HepG2 (cell line): ENCODE data around the gene AGAP1. TPM values are rescaled to one million over a fixed set of nuclear protein-coding genes. Genes with fewer than 3 reads are reported as not detected.

Source experiments
- ATAC-seq: fragments of 200-7000 bp; cut with Tn5 transposase; 3 replicates; pipeline ENCODE4 v1.9.1; 2020; ENCODE audit warnings: mild to moderate bottlenecking, moderate library complexity
- BruUV-seq: library from RNA; stranded (reverse); fragments of 400-500 nt; replicated peaks from 2 replicates; lab custom pipeline; 2021; lab: Mats Ljungman, UMichigan
- CTCF ChIA-PET: fragments of 300-600 bp; formaldehyde crosslinking; extraction: SDS; loops from one replicate; lab custom pipeline; 2021; ENCODE audit warnings: low total read pairs, inconsistent platforms, low intra/inter-chr PET ratio; lab: Yijun Ruan, JAX
- POLR2A ChIA-PET: fragments of 350-600 bp; sonication (Branson Sonifier 250); formaldehyde crosslinking; loops from one replicate; lab custom pipeline; 2020; ENCODE audit warnings: antibody characterized with exemption, inconsistent platforms; lab: Yijun Ruan, JAX
- DNase-seq: peaks from one replicate; pipeline ENCODE4 v3.0.0-alpha.2; 2015; ENCODE audit warnings: low spot score
- FAIRE-seq: peaks from 3 replicates; lab custom pipeline; 2011; peaks lifted over from hg19 to GRCh38; lab: Jason Lieb, UNC
- H2AFZ ChIP-seq: one replicate; pipeline ENCODE4 v1.6.1; 2011; ENCODE audit warnings: low read length, inconsistent platforms
- H3K27ac ChIP-seq: fragments of 300-600 bp; 3 replicates; pipeline ENCODE4 v1.8.0; 2011; ENCODE audit warnings: mixed run types, mild to moderate bottlenecking, mixed read lengths, low read length, inconsistent platforms; ENCODE audit not compliant: insufficient read depth; ENCODE audit errors: extremely low read length
- H3K27me3 ChIP-seq, 2 experiments: fragments of 200-600 bp in 1 of 2; 2 replicates in 1 of 2; 3 replicates in 1 of 2; pipeline versions ENCODE4 v1.6.0 to v1.8.0; 2011; ENCODE audit warnings: low read length in 2 of 2, mild to moderate bottlenecking in 2 of 2, moderate library complexity in 2 of 2, inconsistent platforms in 1 of 2; ENCODE audit not compliant: insufficient read depth in 2 of 2, control insufficient read depth in 1 of 2
- H3K36me3 ChIP-seq, 2 experiments: fragments of 200-600 bp in 1 of 2; replicated peaks in 1 of 2; 2 replicates in 1 of 2; 3 replicates in 1 of 2; pipeline versions ENCODE4 v1.5.1 to v1.8.0; 2011; ENCODE audit warnings: low read length in 2 of 2, inconsistent platforms in 1 of 2; ENCODE audit not compliant: insufficient read depth in 2 of 2, control insufficient read depth in 1 of 2
- H3K4me1 ChIP-seq: 2 replicates; pipeline ENCODE4 v1.5.1; 2012; ENCODE audit warnings: low read length, inconsistent platforms; ENCODE audit not compliant: insufficient read depth
- H3K4me2 ChIP-seq: 2 replicates; pipeline ENCODE4 v1.6.0; 2011; ENCODE audit warnings: low read depth, low read length, inconsistent platforms
- H3K4me3 ChIP-seq, 3 experiments: fragments of 200-600 bp in 1 of 3; sonication (generic), shearing (Covaris generic) in 1 of 3; replicated peaks in 1 of 3; 2 replicates each; pipeline ENCODE4 v1.5.1; 2011 to 2016; ENCODE audit warnings: low read length in 3 of 3, inconsistent platforms in 2 of 3, low read depth in 2 of 3, mild to moderate bottlenecking in 2 of 3, control low read depth in 1 of 3, mixed read lengths in 1 of 3; ENCODE audit not compliant: insufficient read depth in 1 of 3
- H3K79me2 ChIP-seq: one replicate; pipeline ENCODE4 v1.6.1; 2011; ENCODE audit warnings: low read length, inconsistent platforms; ENCODE audit not compliant: insufficient read depth
- H3K9ac ChIP-seq: 2 replicates; pipeline ENCODE4 v1.6.0; 2011; ENCODE audit warnings: mild to moderate bottlenecking, low read depth, low read length, inconsistent platforms; ENCODE audit not compliant: insufficient read depth
- H3K9me3 ChIP-seq: 2 replicates; pipeline ENCODE4 v1.5.1; 2012; ENCODE audit warnings: mild to moderate bottlenecking, low read length
- H4K20me1 ChIP-seq: 2 replicates; pipeline ENCODE4 v1.6.0; 2011; ENCODE audit warnings: inconsistent platforms, mild to moderate bottlenecking, low read length, moderate library complexity; ENCODE audit not compliant: insufficient read depth
- ADNP ChIP-seq: sonication (generic); formaldehyde crosslinking; IDR thresholded peaks from 2 replicates; pipeline ENCODE4 v1.4.0; 2020; ENCODE audit warnings: missing genetic modification reagents
- ARHGAP35 ChIP-seq: sonication (generic); formaldehyde crosslinking; IDR thresholded peaks from 2 replicates; pipeline ENCODE4 v1.9.0; 2022; ENCODE audit warnings: mild to moderate bottlenecking, inconsistent platforms, moderate library complexity, missing genetic modification reagents, borderline replicate concordance
- CERS6 ChIP-seq: sonication (generic); formaldehyde crosslinking; IDR thresholded peaks from 2 replicates; pipeline ENCODE4 v1.5.0; 2020; ENCODE audit warnings: missing genetic modification reagents
- EEA1 ChIP-seq: sonication (generic); formaldehyde crosslinking; IDR thresholded peaks from 2 replicates; pipeline ENCODE4 v1.5.1; 2020; ENCODE audit warnings: mild to moderate bottlenecking, missing genetic modification reagents, borderline replicate concordance
- IRX3 ChIP-seq: sonication (generic); formaldehyde crosslinking; IDR thresholded peaks from 2 replicates; pipeline ENCODE4 v1.8.1; 2023; ENCODE audit warnings: mild to moderate bottlenecking, low read depth, missing genetic modification reagents, borderline replicate concordance
- JUNB ChIP-seq: sonication (generic); formaldehyde crosslinking; IDR thresholded peaks from 2 replicates; pipeline ENCODE4 v1.8.0; 2022; ENCODE audit warnings: missing genetic modification reagents, mild to moderate bottlenecking, borderline replicate concordance
- KDM5B ChIP-seq: sonication (generic); formaldehyde crosslinking; IDR thresholded peaks from 2 replicates; pipeline ENCODE4 v1.4.0; 2020; ENCODE audit warnings: missing genetic modification reagents, mild to moderate bottlenecking, borderline replicate concordance
- MBD4 ChIP-seq: IDR thresholded peaks from 2 replicates; pipeline ENCODE4 v1.6.1; 2012; ENCODE audit warnings: low read length, inconsistent platforms, borderline replicate concordance
- NBN ChIP-seq: fragments of 450-650 bp; conservative IDR thresholded peaks from 2 replicates; pipeline ENCODE4 v1.6.1; 2017
- SAFB2 ChIP-seq: sonication (generic); formaldehyde crosslinking; IDR thresholded peaks from 2 replicates; pipeline ENCODE4 v1.5.1; 2020; ENCODE audit warnings: missing genetic modification reagents, low read depth, mild to moderate bottlenecking, borderline replicate concordance
- SMAD3 ChIP-seq: sonication (generic); formaldehyde crosslinking; IDR thresholded peaks from 2 replicates; pipeline ENCODE4 v1.4.0; 2020; ENCODE audit warnings: missing genetic modification reagents
- TEF ChIP-seq: sonication (generic); formaldehyde crosslinking; IDR thresholded peaks from 2 replicates; pipeline ENCODE4 v1.5.0; 2020; ENCODE audit warnings: missing genetic modification reagents
- THAP8 ChIP-seq: sonication (generic); formaldehyde crosslinking; IDR thresholded peaks from 2 replicates; pipeline ENCODE4 v1.5.1; 2020; ENCODE audit warnings: missing genetic modification reagents, mild to moderate bottlenecking, borderline replicate concordance
- ZBTB25 ChIP-seq: IDR thresholded peaks from 2 replicates; pipeline ENCODE4 v1.6.1; 2018; ENCODE audit warnings: missing genetic modification reagents
- ZFP36L2 ChIP-seq: sonication (generic); formaldehyde crosslinking; IDR thresholded peaks from 2 replicates; pipeline ENCODE4 v1.4.0; 2020; ENCODE audit warnings: missing genetic modification reagents
- ZNF143 ChIP-seq: sonication (generic); formaldehyde crosslinking; IDR thresholded peaks from 2 replicates; pipeline ENCODE4 v1.4.0; 2020; ENCODE audit warnings: missing genetic modification reagents
- ZNF564 ChIP-seq: sonication (generic); formaldehyde crosslinking; IDR thresholded peaks from 2 replicates; pipeline ENCODE4 v1.8.1; 2023; ENCODE audit warnings: mild to moderate bottlenecking, missing genetic modification reagents
- ZNF644 ChIP-seq: IDR thresholded peaks from 2 replicates; pipeline ENCODE4 v1.6.1; 2016; ENCODE audit warnings: low read depth
- WGBS: methylation state at CpG from one replicate; pipeline ENCODE4 v1.1.6; 2017; ENCODE audit warnings: low lambda C conversion rate; 5-methylcytosine and 5-hydroxymethylcytosine counted together
- in situ Hi-C: cut with HindIII; loops from 2 replicates; pipeline ENCODE4 v1.10.0; 2017; ENCODE audit warnings: low pct_unique_long_range_greater_than_20kb; ENCODE audit not compliant: extremely low pct_ligation_motif_present
- intact Hi-C: fragments of 100-400 bp; cut with micrococcal nuclease; formaldehyde crosslinking; loops from one replicate; pipeline ENCODE4 v1.10.0; 2022; ENCODE audit not compliant: unreplicated experiment
- polyA plus RNA-seq, 8 experiments: library from polyadenylated mRNA; depleted of rRNA in 3 of 8; stranded (reverse) in 7 of 8; unstranded in 1 of 8; fragments of >200 nt; fragmentation: Illumina TruSeq in 4 of 8; extraction: Trizol in 4 of 8; gene quantifications; 2 replicates each; pipeline versions ENCODE4 v1.2.1 to v1.2.3, GENCODE V29; 2011 to 2016; ENCODE audit warnings: low read depth in 4 of 8, missing spikeins in 1 of 8, mixed read lengths in 1 of 8; ENCODE audit not compliant: insufficient read depth in 1 of 8
- total RNA-seq, 5 experiments: library from RNA; depleted of rRNA; stranded (reverse); fragments of >200 nt; fragmentation: Illumina TruSeq; extraction: Trizol; gene quantifications; 2 replicates each; pipeline ENCODE4 v1.2.3, GENCODE V29; 2016; ENCODE audit warnings: low read depth in 1 of 5
- TF ChIP-seq, protein P1 (sequence below): sonication (generic); formaldehyde crosslinking; conservative IDR thresholded peaks from 2 replicates; pipeline ENCODE4 v1.4.0; 2020; ENCODE audit warnings: missing genetic modification reagents

Gene AGAP1
- total and polyA plus RNA-seq, 2 of the 13 experiments (the other 11 are each of a cell fraction or from before 2014, with no cell fraction given): 21.2 to 32.7 TPM

GRCh38 chr2:235757640-235758039 is 263.8 kb downstream of the AGAP1 start:
- Histone ChIP-seq H3K27me3 (no peaks in the 10 kb centered on the region), H3K36me3 (peaks cover 4 to 16% of the 10 kb centered on the region in 2 experiments; a peak in 4 of 5 replicates), H3K27ac (no peak overlapping the region), H2AFZ (no peak overlapping the region), H4K20me1 (no peaks in the 10 kb centered on the region), H3K4me3 (no peak overlapping the region), H3K9me3 (no peaks in the 10 kb centered on the region), H3K4me1 (peaks cover 10% of the 10 kb centered on the region), H3K79me2 (no peaks in the 10 kb centered on the region), H3K9ac (no peak overlapping the region), H3K4me2 (no peak overlapping the region)
- in situ Hi-C loops (no loop called here), intact Hi-C loops (loop anchor here (2.0 kb wide), 1 partner anchor 31 kb away; no protein-coding TSS in a partner anchor)
- DNase-seq: no peak
- ChIA-PET POLR2A (no interaction called here), CTCF (no interaction called here)
- no TSS peak for BruUV-seq
- WGBS: 94% methylated on average over 6 of the region's 6 CpGs
- TF ChIP-seq TEF (CRISPR knock-in tag) (no peak), SMAD3 (CRISPR knock-in tag) (no peak), SAFB2 (CRISPR knock-in tag) (no peak), EEA1 (CRISPR knock-in tag) (no peak), ZNF143 (CRISPR knock-in tag) (no peak), JUNB (no peak), ZBTB25 (no peak), ZNF644 (CRISPR knock-in tag) (no peak), ZFP36L2 (CRISPR knock-in tag) (no peak), ARHGAP35 (CRISPR knock-in tag) (no peak), NBN (no peak), THAP8 (no peak), ADNP (CRISPR knock-in tag) (no peak), KDM5B (CRISPR knock-in tag) (no peak), IRX3 (CRISPR knock-in tag) (no peak), CERS6 (CRISPR knock-in tag) (no peak), MBD4 (no peak), ZNF564 (CRISPR knock-in tag) (no peak)
- TF ChIP-seq, protein P1, sequence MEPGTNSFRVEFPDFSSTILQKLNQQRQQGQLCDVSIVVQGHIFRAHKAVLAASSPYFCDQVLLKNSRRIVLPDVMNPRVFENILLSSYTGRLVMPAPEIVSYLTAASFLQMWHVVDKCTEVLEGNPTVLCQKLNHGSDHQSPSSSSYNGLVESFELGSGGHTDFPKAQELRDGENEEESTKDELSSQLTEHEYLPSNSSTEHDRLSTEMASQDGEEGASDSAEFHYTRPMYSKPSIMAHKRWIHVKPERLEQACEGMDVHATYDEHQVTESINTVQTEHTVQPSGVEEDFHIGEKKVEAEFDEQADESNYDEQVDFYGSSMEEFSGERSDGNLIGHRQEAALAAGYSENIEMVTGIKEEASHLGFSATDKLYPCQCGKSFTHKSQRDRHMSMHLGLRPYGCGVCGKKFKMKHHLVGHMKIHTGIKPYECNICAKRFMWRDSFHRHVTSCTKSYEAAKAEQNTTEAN (CRISPR knock-in tag): no peak
- ATAC-seq: no peak
- no peak for FAIRE-seq
